ENCODE data around the gene ATL3.

GRCh38 chr11:63667995-63668795 is 3.0 kb downstream of the ATL3 start:
- TF ChIP-seq, protein P1, sequence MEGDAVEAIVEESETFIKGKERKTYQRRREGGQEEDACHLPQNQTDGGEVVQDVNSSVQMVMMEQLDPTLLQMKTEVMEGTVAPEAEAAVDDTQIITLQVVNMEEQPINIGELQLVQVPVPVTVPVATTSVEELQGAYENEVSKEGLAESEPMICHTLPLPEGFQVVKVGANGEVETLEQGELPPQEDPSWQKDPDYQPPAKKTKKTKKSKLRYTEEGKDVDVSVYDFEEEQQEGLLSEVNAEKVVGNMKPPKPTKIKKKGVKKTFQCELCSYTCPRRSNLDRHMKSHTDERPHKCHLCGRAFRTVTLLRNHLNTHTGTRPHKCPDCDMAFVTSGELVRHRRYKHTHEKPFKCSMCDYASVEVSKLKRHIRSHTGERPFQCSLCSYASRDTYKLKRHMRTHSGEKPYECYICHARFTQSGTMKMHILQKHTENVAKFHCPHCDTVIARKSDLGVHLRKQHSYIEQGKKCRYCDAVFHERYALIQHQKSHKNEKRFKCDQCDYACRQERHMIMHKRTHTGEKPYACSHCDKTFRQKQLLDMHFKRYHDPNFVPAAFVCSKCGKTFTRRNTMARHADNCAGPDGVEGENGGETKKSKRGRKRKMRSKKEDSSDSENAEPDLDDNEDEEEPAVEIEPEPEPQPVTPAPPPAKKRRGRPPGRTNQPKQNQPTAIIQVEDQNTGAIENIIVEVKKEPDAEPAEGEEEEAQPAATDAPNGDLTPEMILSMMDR (IDR thresholded peaks at IDR 0.05): no peak
- peak in 1 of 2 donors; percentile 52 for TF ChIP-seq POLR2A (IDR thresholded peaks at IDR 0.05)

All from adrenal gland (tissue), 5 donors.